BJ (cell line): ENCODE data around the gene NFATC1. TPM values are rescaled to one million over a fixed set of nuclear protein-coding genes. Genes with fewer than 3 reads are reported as not detected.

Experiments used
- CTCF ChIA-PET: fragments of 350-600 bp; formaldehyde crosslinking; extraction: SDS; loops from one replicate; lab custom pipeline; 2021; ENCODE audit warnings: antibody characterized with exemption, inconsistent platforms; lab: Yijun Ruan, JAX
- POLR2A ChIA-PET: fragments of 300-600 bp; sonication (Branson Sonifier 250); formaldehyde crosslinking; extraction: SDS; loops from one replicate; lab custom pipeline; 2021; ENCODE audit warnings: antibody characterized with exemption; lab: Charles Lee
- DNase-seq: peaks from one replicate; pipeline ENCODE4 v3.0.0-alpha.2; 2011; ENCODE audit warnings: low read depth
- H3K27me3 ChIP-seq: 2 replicates; pipeline ENCODE4 v1.6.0; 2011; ENCODE audit warnings: low read length; ENCODE audit not compliant: control insufficient read depth, insufficient read depth
- H3K36me3 ChIP-seq: 2 replicates; pipeline ENCODE4 v1.5.1; 2011; ENCODE audit warnings: low read length; ENCODE audit not compliant: control insufficient read depth, insufficient read depth
- H3K4me3 ChIP-seq: 2 replicates; pipeline ENCODE4 v1.5.1; 2011; ENCODE audit warnings: low read depth, mild to moderate bottlenecking, control low read depth, low read length
- CTCF ChIP-seq: IDR thresholded peaks from 2 replicates; pipeline ENCODE4 v1.5.1; 2011; ENCODE audit warnings: low read depth, mild to moderate bottlenecking, control low read depth, inconsistent platforms, low read length, moderate library complexity; ENCODE audit not compliant: insufficient read depth
- polyA plus RNA-seq: library from polyadenylated mRNA; depleted of rRNA; stranded (reverse); fragments of >200 nt; gene quantifications from 2 replicates; pipeline ENCODE4 v1.2.3, GENCODE V29; 2011

The NFATC1 gene
- polyA plus RNA-seq, 1 experiment, result 1.2 TPM

GRCh38 chr18:79402977-79403722 is 7.4 kb downstream of the NFATC1 start:
- POLR2A ChIA-PET, result no interaction called here
- Histone ChIP-seq H3K4me3 (no peak overlapping the region), H3K36me3 (no peaks in the 10 kb centered on the region), H3K27me3 (no peaks in the 10 kb centered on the region)
- CTCF ChIA-PET, result interaction anchor here (0.6 to 1.5 kb wide), 3 partner anchors 22 to 39 kb away, joined by 3 to 4 read pairs (median 4); no protein-coding TSS in a partner anchor
- no peak for TF ChIP-seq CTCF
- DNase-seq, result no peak

GRCh38 chr18:79403723-79404566 is 8.2 kb downstream of the NFATC1 start:
- CTCF ChIA-PET, result interaction anchor here (1.1 to 1.5 kb wide), 2 partner anchors 23 to 24 kb away, joined by 4 read pairs; no protein-coding TSS in a partner anchor
- POLR2A ChIA-PET, result no interaction called here

GRCh38 chr18:79404567-79404910 is 8.8 kb downstream of the NFATC1 start:
- no peaks in the 10 kb centered on the region for H3K27me3 ChIP-seq
- no peak overlapping the region for H3K4me3 ChIP-seq
- TF ChIP-seq CTCF, result no peak
- ChIA-PET CTCF (no interaction called here), POLR2A (no interaction called here)
- DNase-seq, result no peak
- no peaks in the 10 kb centered on the region for H3K36me3 ChIP-seq

More at GRCh38 chr18:79403723-79404566, 8.2 kb downstream of the NFATC1 start:
- no peak for DNase-seq
- no peak for TF ChIP-seq CTCF
- Histone ChIP-seq H3K27me3 (no peaks in the 10 kb centered on the region), H3K36me3 (no peaks in the 10 kb centered on the region), H3K4me3 (no peak overlapping the region)

GRCh38 chr18:79405019-79405780 is 9.5 kb downstream of the NFATC1 start:
- Histone ChIP-seq H3K36me3 (no peaks in the 10 kb centered on the region), H3K27me3 (no peaks in the 10 kb centered on the region), H3K4me3 (no peak overlapping the region)
- TF ChIP-seq CTCF, result no peak
- ChIA-PET POLR2A (no interaction called here), CTCF (interaction anchor here (1.0 to 1.3 kb wide), 2 partner anchors 126 to 239 kb away, joined by 3 read pairs; no protein-coding TSS in a partner anchor)
- DNase-seq, result no peak
